Measurements from ENCODE around the gene PLPPR3.

DNA sequence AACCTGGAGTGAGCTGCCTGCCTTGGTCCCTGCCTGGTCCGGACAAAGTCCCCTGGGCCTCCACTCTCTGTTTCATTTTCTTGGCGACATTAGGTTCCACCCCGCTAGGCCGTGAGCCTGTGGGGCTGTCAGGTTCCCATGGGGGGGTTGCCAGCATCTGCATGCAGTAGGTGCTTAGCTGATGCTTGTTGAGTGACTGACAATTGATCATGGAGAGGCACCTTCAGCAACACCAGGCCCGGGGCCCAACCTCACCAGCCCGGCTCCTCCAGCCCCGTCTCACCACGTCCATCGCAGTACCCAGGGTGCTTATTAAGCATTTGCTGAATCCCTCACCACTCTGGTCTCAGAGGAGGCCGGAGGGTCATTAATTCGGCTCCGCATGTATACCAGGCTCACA lies 57.5 kb downstream of the PLPPR3 start:
- TF ChIP-seq, protein P1, sequence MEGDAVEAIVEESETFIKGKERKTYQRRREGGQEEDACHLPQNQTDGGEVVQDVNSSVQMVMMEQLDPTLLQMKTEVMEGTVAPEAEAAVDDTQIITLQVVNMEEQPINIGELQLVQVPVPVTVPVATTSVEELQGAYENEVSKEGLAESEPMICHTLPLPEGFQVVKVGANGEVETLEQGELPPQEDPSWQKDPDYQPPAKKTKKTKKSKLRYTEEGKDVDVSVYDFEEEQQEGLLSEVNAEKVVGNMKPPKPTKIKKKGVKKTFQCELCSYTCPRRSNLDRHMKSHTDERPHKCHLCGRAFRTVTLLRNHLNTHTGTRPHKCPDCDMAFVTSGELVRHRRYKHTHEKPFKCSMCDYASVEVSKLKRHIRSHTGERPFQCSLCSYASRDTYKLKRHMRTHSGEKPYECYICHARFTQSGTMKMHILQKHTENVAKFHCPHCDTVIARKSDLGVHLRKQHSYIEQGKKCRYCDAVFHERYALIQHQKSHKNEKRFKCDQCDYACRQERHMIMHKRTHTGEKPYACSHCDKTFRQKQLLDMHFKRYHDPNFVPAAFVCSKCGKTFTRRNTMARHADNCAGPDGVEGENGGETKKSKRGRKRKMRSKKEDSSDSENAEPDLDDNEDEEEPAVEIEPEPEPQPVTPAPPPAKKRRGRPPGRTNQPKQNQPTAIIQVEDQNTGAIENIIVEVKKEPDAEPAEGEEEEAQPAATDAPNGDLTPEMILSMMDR (IDR thresholded peaks at IDR 0.05 in 4 of 5, conservative IDR thresholded peaks at IDR 0.05 in 1 of 5): no peak
- no peak for TF ChIP-seq POLR2A (IDR thresholded peaks at IDR 0.05)

All from gastrocnemius medialis (tissue), 4 donors.